Activated CD8-positive, alpha-beta memory T cell treated with anti-CD3 and anti-CD28 coated beads for 48 hours (primary cell): Measurements from ENCODE around the gene SNX14.
"Not testable (repeated sequence)": the region's sequence is repeated elsewhere in the genome, so short reads cannot be mapped to it uniquely, and the experiment has no call there.

ENCODE experiments used
- DNase-seq, 3 experiments: peaks; one replicate each; pipeline ENCODE4 v3.0.0-alpha.2; 2020; ENCODE audit warnings: low read depth in 2 of 3, low spot score in 2 of 3

The SNX14 gene, protein sequence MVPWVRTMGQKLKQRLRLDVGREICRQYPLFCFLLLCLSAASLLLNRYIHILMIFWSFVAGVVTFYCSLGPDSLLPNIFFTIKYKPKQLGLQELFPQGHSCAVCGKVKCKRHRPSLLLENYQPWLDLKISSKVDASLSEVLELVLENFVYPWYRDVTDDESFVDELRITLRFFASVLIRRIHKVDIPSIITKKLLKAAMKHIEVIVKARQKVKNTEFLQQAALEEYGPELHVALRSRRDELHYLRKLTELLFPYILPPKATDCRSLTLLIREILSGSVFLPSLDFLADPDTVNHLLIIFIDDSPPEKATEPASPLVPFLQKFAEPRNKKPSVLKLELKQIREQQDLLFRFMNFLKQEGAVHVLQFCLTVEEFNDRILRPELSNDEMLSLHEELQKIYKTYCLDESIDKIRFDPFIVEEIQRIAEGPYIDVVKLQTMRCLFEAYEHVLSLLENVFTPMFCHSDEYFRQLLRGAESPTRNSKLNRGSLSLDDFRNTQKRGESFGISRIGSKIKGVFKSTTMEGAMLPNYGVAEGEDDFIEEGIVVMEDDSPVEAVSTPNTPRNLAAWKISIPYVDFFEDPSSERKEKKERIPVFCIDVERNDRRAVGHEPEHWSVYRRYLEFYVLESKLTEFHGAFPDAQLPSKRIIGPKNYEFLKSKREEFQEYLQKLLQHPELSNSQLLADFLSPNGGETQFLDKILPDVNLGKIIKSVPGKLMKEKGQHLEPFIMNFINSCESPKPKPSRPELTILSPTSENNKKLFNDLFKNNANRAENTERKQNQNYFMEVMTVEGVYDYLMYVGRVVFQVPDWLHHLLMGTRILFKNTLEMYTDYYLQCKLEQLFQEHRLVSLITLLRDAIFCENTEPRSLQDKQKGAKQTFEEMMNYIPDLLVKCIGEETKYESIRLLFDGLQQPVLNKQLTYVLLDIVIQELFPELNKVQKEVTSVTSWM

GRCh38 chr6:85593438-85594196 is at the start of gene SNX14:
Gene SNX14, minus strand, starts transcription at chr6:85593858. Its CDS starts 140 bp downstream, at chr6:85593718.
- DNase-seq: peak; percentile 62 to 78 (median 71)

DNA sequence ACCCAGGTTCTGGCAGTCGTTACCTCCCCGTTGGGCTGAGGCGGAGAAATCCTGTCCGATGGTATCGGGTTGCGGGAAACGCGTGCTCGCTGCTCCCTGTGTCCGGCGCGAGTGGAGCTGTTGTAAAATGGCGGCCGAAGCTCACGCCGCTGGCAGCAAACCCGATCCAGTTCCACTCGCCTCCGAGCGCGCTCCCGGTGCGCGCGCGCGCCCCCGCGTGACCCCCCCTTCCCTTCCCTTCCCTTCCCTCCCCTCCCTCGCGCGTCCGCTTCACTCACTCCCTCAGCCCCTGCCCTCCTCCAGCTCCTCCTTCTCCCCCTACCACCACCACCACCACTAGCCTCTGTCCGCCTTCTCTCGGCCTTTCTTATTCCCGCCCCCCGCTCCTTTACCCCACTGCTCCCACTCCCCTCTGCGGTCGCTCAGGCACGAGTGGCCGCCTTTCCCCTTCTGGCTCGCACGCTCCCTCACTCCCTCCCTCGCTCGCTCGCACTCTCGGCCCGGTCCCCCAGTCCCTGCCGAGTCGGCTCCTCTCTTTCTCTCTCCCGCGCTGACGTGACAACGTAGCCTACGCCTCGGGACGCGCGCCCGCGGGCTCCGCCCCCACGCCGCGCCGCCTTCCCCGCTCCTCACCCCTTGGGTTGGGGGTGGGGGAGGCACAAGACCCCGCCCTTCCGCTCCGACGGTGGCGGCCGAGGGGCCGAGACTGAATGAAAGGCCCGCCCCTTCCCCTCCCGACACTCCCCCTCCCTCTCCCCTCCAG is 49.3 kb upstream of the SNX14 start, which contains the start of gene SYNCRIP:
TSS of gene SYNCRIP (minus strand) at position 113 of the 763 bp plus-strand sequence. CDS start 1,447 bp downstream, outside the sequence.
- peak; percentile 91 to 98 (median 92) for DNase-seq

GRCh38 chr6:85641897-85642773 is 48.5 kb upstream of the SNX14 start:
- peak; percentile 9 to 32 (median 22) for DNase-seq

GRCh38 chr6:85641522-85641896 is 47.9 kb upstream of the SNX14 start:
- peak in 1 of 3 experiments; percentile 6 for DNase-seq

GRCh38 chr6:85640821-85641220 is 47.2 kb upstream of the SNX14 start:
- no peak for DNase-seq

- no peak for DNase-seq
These were observed 43.9 kb upstream of the SNX14 start for GRCh38 chr6:85637579-85637978.

GRCh38 chr6:85632164-85632942 is 38.7 kb upstream of the SNX14 start:
- no peak for DNase-seq

DNA sequence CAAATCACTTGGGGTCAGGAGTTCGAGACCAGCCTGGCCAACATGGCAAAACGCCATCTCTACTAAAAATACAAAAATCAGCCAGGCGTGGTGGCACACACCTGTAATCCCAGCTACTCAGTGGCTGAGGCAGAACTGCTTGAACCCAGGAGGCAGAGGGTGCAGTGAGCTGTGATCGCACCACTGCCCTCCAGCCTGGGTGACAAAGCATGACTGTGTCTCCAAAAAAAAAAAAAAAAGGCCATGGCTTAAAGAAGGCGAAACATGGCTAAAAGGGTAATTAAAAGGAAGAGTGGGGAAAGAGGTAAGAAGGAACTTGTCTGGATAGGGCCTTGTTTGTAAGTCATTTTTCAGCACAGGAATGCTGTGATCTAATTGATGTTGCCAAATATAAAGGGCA is 37.5 kb upstream of the SNX14 start:
- not testable (repeated sequence) for DNase-seq

GRCh38 chr6:85628353-85628752 is 34.7 kb upstream of the SNX14 start:
- no peak for DNase-seq

DNA sequence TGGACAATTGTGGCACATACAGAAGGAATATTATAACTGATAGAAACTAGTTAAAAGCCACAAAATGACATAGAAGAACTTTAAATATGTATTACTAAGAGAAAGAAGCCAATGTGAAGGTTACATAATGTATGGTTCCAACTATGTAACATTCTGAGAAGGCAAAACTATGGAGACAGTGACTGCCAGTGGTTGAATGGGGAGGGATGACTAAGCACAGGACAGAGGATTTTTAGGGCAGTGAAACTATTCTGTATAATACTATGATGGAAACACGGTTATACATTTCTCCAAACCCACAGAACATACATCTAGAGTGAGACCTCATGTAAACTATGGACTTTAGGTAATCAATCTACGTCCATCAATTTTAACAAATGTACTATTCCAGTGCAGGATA is 26.6 kb upstream of the SNX14 start:
- DNase-seq: no peak

DNA sequence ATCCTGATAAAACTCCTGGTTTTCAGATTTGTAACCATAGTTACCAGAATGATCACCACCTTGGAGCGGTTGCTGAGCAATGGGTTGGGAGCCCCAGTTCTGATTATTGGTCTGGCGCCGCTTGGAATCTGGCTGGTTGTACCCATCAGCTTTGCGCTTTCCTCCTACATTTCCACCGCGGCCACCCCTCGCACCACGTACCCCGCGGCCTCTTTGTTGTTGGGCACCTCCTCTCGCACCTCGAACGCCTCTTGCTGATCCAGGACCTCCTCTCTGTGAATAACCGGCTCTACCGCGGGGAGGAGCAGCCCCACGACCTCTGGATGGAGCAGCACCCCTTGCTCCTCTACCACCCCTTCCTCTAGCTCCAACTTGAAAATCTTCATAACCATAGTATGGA is 21.1 kb upstream of the SNX14 start:
- DNase-seq: no peak

DNA sequence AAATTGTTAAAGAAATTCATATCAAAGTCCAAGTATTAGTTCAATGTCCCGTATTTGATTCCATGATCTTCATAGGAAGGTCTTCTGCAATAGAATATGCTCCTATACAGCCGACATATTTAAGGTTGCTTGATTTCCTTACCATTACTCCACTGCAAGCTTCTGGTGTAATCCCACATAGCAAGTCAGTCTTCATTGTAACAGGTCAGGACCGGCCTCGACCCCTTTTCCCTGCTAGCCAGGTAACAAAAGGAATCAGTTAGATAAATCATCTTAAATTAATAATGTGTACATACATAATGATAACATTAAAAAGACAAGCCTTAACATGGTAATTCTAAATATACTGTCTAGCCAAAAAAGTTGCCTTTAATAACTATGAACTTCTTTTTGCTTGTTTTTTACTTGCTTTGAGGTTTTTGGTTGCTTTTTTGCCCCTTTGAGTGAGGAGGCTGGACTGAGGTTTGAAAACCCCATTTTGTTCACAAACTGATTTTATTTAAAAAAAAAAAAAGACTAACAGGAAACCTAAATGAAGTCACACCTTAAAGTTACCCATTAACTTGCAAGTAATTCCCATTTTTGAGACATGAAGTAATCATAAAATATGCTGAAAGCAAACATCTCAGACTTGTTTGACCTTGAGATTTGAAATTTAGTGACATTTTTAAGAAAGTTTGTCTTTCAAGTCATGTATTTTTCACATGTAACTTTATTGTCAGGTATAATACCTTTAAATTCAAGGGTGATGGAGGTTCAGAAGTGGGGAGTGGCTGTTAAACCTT is 19.2 kb upstream of the SNX14 start:
- no peak for DNase-seq

DNA sequence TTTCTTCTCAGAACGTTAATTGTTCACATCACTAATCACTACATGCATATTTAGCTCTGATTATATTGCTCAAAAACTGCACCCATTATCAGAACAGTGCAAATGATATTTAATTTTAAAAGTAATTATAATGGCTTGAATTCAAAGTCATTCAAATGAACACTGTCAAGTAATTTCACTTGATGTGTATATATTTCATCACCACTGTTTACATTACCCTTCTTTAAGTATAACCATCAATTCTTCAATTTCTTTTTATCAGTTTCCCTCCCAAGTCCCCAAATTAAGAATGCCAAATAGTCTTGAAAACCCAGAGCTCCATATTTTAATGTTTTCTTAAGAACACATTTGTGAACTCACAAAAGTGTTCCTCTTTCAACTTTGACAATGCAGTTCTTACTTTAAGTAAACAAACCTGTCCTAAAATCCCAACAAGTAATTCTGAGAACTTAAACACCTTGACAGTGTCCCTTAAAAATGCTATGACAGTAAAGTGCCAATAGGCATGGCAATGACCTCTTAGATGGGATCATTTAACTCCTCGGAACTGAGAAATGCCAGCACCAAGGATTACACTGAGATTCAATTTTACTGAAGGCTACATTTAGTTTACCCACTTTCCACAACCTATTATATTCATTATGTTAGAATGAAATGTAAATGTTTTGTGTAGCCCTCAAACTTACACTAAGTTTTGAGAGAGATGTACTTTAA is 16.7 kb upstream of the SNX14 start:
- DNase-seq: no peak

DNA sequence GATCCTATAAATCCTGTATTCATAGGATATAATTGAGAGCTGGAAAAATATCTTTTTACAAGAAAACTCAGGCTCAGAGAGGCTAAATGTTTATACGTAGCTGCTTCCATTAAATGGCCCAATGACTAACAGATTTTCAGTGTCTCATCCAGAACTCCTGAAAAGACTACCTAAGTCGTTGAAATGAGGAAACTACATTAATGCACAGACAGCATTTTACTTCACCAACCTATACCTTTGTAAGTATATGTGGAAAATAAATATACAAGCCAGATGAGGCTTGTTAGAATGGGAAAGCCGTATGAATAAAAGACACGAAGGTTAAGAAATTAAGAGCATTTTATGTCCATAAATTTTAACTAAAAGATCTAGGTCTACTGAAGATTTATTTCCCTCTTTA is 8.4 kb upstream of the SNX14 start:
- no peak for DNase-seq

- no peak for DNase-seq
These were observed 7.2 kb upstream of the SNX14 start for GRCh38 chr6:85600713-85601313.

DNA sequence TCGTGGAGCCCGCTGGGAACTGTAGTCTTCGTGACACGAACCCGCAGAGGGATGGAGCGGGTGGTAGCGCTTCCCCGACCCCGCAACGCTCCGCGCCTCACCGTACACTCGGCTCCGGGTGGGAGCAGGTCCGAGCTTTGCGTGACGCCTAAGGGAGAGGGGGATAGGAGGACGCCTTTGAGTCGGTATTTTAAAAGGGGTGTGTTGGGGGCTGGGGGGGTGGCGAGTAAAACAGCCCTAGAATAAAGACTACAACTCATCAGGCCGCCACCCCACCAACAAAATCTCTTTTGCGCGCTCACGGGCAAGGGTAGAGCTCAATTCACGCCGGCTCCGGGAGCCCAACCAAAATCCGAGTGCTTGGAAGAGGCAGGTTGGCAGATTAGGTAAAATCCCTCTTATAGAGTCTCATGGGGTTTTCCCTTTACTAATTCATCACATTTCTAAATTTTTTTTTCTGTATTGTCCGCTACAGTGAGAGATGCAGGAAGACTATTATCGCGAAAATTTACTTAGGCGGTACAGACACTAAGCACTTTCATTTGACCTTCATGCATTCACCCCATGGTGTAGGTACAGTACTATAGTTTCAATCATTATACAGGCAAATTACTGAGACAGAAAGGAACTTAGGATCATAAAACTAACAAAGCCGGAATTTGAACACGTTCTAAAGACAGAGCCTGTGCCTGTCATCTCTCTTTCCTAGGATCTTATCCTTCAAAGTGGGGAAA is 706 bp upstream of the SNX14 start:
- peak in 1 of 3 experiments; percentile 33 for DNase-seq
